GM19463 (cell line): Measurements from ENCODE around the gene DR1.
A peak's percentile ranks its signal among the peaks of the same experiment; 100 is the strongest.

Experiments used
- ATAC-seq: cut with Tn5 transposase; IDR thresholded peaks from one replicate; pipeline ENCODE4 v1.9.1; 2021; ENCODE audit warnings: mild to moderate bottlenecking, moderate library complexity; ENCODE audit not compliant: unreplicated experiment

DR1 gene

DNA sequence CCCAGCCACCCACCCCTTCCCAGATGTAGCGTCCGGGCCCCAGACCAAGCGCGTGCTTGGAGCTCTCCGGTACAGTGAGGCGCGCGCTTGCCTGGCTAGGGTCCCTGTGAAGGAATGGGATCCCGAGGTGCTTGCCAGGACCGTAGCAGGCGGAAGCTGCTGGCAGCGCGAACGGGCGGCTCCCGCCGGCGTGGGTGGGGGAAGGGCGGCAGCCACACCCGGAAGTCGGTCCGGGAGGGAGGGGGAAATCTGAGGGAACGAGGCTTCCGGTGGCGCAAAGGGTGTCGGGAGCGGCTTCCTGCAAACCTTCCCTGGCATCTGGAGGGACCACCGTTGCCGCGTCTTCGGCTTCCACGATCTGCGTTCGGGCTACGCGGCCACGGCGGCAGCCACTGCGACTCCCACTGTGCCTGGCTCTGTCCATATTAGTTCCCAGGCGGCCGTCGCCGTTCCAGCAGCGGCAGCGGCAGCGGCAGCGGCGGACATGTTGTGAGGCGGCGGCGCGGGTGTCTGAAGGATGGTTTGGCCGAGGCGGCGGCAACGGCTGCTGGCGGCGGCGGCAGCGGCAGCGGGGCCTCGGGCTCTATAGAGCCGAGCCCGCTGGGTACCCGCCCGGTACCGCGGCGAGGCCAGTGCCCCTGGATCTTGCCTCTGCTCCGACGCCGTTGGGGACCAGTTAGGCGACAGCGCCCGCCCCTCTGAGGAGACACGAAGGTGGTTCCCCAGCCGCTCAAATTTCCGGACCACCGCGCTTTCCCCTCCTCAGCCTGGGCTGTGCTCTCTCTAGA, at the start of gene DR1:
Gene DR1, plus strand, starts transcription at position 275 of the 788 bp plus-strand sequence. CDS start 739 bp downstream, outside the sequence.
- peak; percentile 82 for ATAC-seq

GRCh38 chr1:93296555-93297154, 49.1 kb upstream of the DR1 start:
- no peak for ATAC-seq

DNA sequence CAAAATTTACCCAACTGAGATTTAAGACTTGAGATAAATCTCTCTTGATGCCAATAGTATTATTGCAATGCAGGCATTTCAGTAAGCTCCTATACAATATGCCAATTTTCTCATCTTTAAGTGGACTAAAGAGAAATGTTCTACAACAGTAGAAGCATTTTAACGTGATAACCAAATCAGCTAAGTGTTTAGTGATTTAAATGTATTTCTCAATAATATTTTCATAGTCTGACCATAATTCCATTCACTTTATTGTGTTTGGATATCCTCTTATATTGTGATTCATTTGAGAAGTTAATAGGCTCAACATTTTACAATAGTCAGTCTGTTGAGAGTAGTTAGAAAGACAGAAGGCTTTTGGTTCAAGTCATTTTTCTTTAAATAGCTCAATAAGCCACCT, 44.6 kb upstream of the DR1 start:
- no peak for ATAC-seq

GRCh38 chr1:93302078-93302477, 43.6 kb upstream of the DR1 start:
- no peak for ATAC-seq

- no peak for ATAC-seq
Measured at GRCh38 chr1:93304716-93305138, 41.0 kb upstream of the DR1 start.

DNA sequence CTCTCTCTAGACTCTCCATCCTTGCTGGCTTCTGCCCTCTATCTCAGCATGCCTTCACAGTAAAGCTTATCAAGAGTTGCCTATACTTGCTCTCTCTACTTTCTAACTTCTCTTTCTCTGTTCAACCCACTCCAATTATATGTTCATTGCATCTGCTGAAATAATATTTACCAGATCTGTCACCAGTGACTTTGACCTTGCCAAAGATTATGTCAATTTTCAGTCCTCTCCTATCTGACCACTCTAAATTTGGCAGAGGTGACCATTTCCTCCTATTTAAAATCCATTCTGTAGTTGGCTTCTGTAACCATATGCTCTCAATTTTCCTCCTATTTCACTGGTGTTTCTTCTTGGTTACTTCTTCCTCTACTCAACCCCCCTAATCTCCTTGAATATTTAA, 38.8 kb upstream of the DR1 start:
- ATAC-seq, result no peak

- ATAC-seq, result no peak
Measured at GRCh38 chr1:93313026-93313425, 32.7 kb upstream of the DR1 start.

- no peak for ATAC-seq
Measured at GRCh38 chr1:93317207-93317606, 28.5 kb upstream of the DR1 start.

GRCh38 chr1:93317943-93318342, 27.8 kb upstream of the DR1 start:
- no peak for ATAC-seq

- no peak for ATAC-seq
Measured at GRCh38 chr1:93321720-93322119, 24.0 kb upstream of the DR1 start.

GRCh38 chr1:93322349-93322748, 23.4 kb upstream of the DR1 start:
- ATAC-seq, result no peak

GRCh38 chr1:93323185-93323820, 22.4 kb upstream of the DR1 start:
- no peak for ATAC-seq

- ATAC-seq, result no peak
Measured at GRCh38 chr1:93324486-93325464, 20.9 kb upstream of the DR1 start.

GRCh38 chr1:93328809-93329760, 16.6 kb upstream of the DR1 start:
- ATAC-seq, result peak; percentile 64

DNA sequence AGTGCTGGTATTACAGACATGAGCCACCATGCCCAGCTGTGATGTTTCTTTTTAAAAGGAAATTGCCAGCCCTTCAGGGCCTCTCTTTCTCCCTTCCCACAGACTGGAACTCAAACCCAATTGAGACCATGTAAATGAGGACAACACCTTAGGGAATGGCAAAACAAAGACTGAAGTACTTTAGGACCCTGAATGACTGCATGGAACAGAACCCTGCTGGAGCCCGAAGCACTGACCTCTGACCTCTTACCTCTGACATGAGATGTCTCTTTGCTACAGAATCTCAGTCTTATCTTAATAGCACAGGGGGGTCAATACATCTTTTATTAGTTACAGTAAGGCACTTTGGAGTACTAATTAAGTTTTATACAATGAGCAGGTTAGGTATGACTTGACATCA, 15.5 kb upstream of the DR1 start:
- no peak for ATAC-seq

DNA sequence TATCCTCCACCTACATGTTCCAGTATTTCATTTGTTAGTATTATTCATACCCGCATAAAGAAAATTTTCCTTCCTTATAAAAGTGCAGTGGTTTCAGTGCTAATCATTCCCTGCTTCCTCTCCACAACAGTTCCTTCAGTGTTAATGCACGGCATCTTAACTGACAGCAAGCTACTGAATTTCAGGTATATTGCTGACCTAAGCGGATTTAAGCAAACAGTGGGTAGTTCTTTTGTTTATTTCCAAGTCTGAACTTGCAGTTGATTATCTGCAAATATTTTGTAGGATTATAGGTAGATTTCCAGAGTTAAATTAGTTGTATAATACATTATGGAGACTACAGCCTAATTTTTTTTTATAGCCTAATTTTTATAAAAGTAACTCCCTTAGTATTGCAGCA, 15.1 kb upstream of the DR1 start:
- ATAC-seq, result no peak

GRCh38 chr1:93331412-93331811, 14.3 kb upstream of the DR1 start:
- ATAC-seq, result no peak

DNA sequence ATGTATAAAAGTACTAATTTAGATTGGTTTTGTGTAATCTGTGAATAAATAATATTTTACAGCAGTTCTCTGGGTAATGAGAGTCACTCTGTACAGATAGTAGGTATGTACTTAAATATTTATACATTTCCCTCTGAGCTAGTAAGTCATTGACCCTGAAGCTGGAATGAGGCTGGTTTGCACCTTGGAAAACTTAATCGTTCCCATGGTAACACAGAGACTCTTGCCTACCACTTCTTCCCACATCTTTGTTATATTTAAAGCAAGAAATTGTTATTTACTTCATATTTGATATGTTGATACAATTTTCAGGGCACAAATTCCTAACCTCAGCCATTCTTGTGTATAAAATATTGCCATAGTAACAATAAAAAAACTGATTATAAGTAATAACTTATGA, 13.3 kb upstream of the DR1 start:
- no peak for ATAC-seq

DNA sequence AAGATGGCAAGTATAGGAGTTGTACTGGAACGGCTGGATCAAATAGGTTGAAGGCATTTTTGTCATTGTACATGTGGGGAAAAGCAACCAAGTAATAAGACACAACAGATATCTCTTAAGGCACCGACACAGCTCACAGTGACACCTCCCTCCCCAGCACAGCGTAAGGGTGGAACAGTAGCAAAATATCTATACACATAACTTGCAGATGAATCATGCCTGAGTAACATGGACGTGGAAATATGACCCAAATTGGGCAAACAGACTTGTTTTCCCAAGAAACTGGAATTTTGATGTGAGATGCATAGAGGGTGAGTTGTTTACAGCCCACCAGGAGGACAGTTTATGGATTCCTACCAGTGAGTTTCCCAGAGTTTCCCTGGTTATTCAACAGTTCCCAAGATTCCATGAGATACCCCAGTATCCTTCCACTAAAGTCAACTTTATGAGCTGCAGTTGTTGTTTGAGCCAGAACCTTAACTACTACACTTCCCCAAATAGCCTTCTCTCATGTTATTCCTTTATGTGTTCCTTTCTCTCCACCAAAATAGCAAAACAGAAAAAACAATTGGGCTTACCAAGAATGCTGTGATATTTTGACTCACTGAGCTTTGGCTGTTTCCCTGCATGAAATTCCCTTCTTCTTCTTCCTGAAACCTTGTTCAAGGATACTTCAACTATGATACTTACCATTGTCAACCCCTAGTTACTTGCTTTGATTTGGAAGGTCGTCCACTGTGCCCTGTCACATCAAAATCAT, 7.1 kb upstream of the DR1 start:
- no peak for ATAC-seq
